B cell (primary cell): ENCODE results near the gene TRDN.

Experiments used
- CTCF ChIP-seq: fragments of 200-600 bp; IDR thresholded peaks from one replicate; pipeline ENCODE4 v1.8.0; 2022; ENCODE audit warnings: antibody characterized with exemption, mild to moderate bottlenecking
- EZH2 ChIP-seq: IDR thresholded peaks from 2 replicates; pipeline ENCODE4 v1.6.1; 2012; ENCODE audit warnings: borderline replicate concordance, low read depth, mild to moderate bottlenecking, moderate library complexity, low read length; ENCODE audit not compliant: insufficient read depth, poor library complexity, severe bottlenecking

- TF ChIP-seq CTCF (no peak), EZH2 (no peak)
Observed at GRCh38 chr6:123529058-123529457, 107.7 kb downstream of the TRDN start.
